ENCODE measurements around the gene HHATL.

Gene HHATL

GRCh38 chr3:42690191-42690590, 12.4 kb downstream of the HHATL start:
- no peak for TF ChIP-seq NFIC (IDR thresholded peaks at IDR 0.05)
- TF ChIP-seq EGR1 (IDR thresholded peaks at IDR 0.05), result no peak
- no peak for TF ChIP-seq ZBTB7A (IDR thresholded peaks at IDR 0.05; ENCODE audit: low read depth)
- TF ChIP-seq TAF1 (IDR thresholded peaks at IDR 0.05; ENCODE audit: low read depth), result no peak
- no peak for TF ChIP-seq EP300 (IDR thresholded peaks at IDR 0.05; ENCODE audit: borderline replicate concordance)
- no peak for TF ChIP-seq USF1 (IDR thresholded peaks at IDR 0.05)

- TF ChIP-seq EP300 (IDR thresholded peaks at IDR 0.05; ENCODE audit: borderline replicate concordance) (no peak), USF1 (IDR thresholded peaks at IDR 0.05) (no peak), YY1 (IDR thresholded peaks at IDR 0.05; ENCODE audit: low read depth) (no peak), MAX (IDR thresholded peaks at IDR 0.05) (no peak)
These were observed 13.1 kb downstream of the HHATL start for GRCh38 chr3:42689421-42690014.

- TF ChIP-seq RAD21 (IDR thresholded peaks at IDR 0.05; ENCODE audit: low read depth) (no peak), EP300 (IDR thresholded peaks at IDR 0.05; ENCODE audit: borderline replicate concordance) (no peak), EGR1 (IDR thresholded peaks at IDR 0.05) (no peak), TEAD4 (IDR thresholded peaks at IDR 0.05) (no peak), CREB1 (IDR thresholded peaks at IDR 0.05; ENCODE audit: low read depth) (no peak), CEBPB (IDR thresholded peaks at IDR 0.05) (no peak), NFIC (IDR thresholded peaks at IDR 0.05) (no peak), ZBTB7A (IDR thresholded peaks at IDR 0.05; ENCODE audit: low read depth) (no peak), USF1 (IDR thresholded peaks at IDR 0.05) (no peak), REST (IDR thresholded peaks at IDR 0.05; ENCODE audit: low read depth) (no peak), TAF1 (IDR thresholded peaks at IDR 0.05; ENCODE audit: low read depth) (no peak), YY1 (IDR thresholded peaks at IDR 0.05; ENCODE audit: low read depth) (no peak), FOXM1 (IDR thresholded peaks at IDR 0.05; ENCODE audit: borderline replicate concordance, low read depth) (no peak), TCF12 (IDR thresholded peaks at IDR 0.05; ENCODE audit: low read depth) (no peak), MAX (IDR thresholded peaks at IDR 0.05) (no peak)
These were observed 13.8 kb downstream of the HHATL start for GRCh38 chr3:42688487-42689420.

GRCh38 chr3:42688016-42688415, 14.6 kb downstream of the HHATL start:
- TF ChIP-seq REST (IDR thresholded peaks at IDR 0.05; ENCODE audit: low read depth), result no peak
- no peak for TF ChIP-seq TEAD4 (IDR thresholded peaks at IDR 0.05)
- no peak for TF ChIP-seq ZBTB7A (IDR thresholded peaks at IDR 0.05; ENCODE audit: low read depth)
- no peak for TF ChIP-seq EGR1 (IDR thresholded peaks at IDR 0.05)
- no peak for TF ChIP-seq USF1 (IDR thresholded peaks at IDR 0.05)
- TF ChIP-seq CEBPB (IDR thresholded peaks at IDR 0.05), result no peak
- no peak for TF ChIP-seq NFIC (IDR thresholded peaks at IDR 0.05)
- no peak for TF ChIP-seq TCF12 (IDR thresholded peaks at IDR 0.05; ENCODE audit: low read depth)
- no peak for TF ChIP-seq TAF1 (IDR thresholded peaks at IDR 0.05; ENCODE audit: low read depth)
- no peak for TF ChIP-seq CREB1 (IDR thresholded peaks at IDR 0.05; ENCODE audit: low read depth)
- TF ChIP-seq RAD21 (IDR thresholded peaks at IDR 0.05; ENCODE audit: low read depth), result no peak
- no peak for TF ChIP-seq FOXM1 (IDR thresholded peaks at IDR 0.05; ENCODE audit: borderline replicate concordance, low read depth)
- TF ChIP-seq MAX (IDR thresholded peaks at IDR 0.05), result no peak
- no peak for TF ChIP-seq YY1 (IDR thresholded peaks at IDR 0.05; ENCODE audit: low read depth)

Measured in Ishikawa (cell line).